Retinal pigment epithelial cell (primary cell): ENCODE results near the gene FAM184B.

Experiments used
- DNase-seq: peaks from one replicate; pipeline ENCODE4 v3.0.0-alpha.2; 2010; ENCODE audit warnings: low read depth
- H3K4me3 ChIP-seq: 2 replicates; pipeline ENCODE4 v1.5.1; 2011; ENCODE audit warnings: mild to moderate bottlenecking, low read length, control low read depth, moderate library complexity
- CTCF ChIP-seq: conservative IDR thresholded peaks from 2 replicates; pipeline ENCODE4 v1.5.1; 2011; ENCODE audit warnings: low read depth, low read length, control low read depth, inconsistent platforms

Gene FAM184B

GRCh38 chr4:17709763-17710068 is 71.7 kb downstream of the FAM184B start:
- no peak overlapping the region for H3K4me3 ChIP-seq
- no peak for DNase-seq
- TF ChIP-seq CTCF, result no peak

- H3K4me3 ChIP-seq, result no peak overlapping the region
- no peak for DNase-seq
- no peak for TF ChIP-seq CTCF
These were observed 72.2 kb downstream of the FAM184B start for GRCh38 chr4:17708992-17709762.

GRCh38 chr4:17707671-17708070 is 73.8 kb downstream of the FAM184B start:
- no peak for DNase-seq
- no peak overlapping the region for H3K4me3 ChIP-seq
- TF ChIP-seq CTCF, result no peak

GRCh38 chr4:17705107-17705506 is 76.3 kb downstream of the FAM184B start:
- DNase-seq, result no peak
- H3K4me3 ChIP-seq, result no peak overlapping the region
- no peak for TF ChIP-seq CTCF

GRCh38 chr4:17704020-17704650 is 77.3 kb downstream of the FAM184B start:
- no peak for TF ChIP-seq CTCF
- no peak for DNase-seq
- H3K4me3 ChIP-seq, result no peak overlapping the region

GRCh38 chr4:17702641-17703040 is 78.8 kb downstream of the FAM184B start:
- TF ChIP-seq CTCF, result no peak
- DNase-seq, result no peak
- no peak overlapping the region for H3K4me3 ChIP-seq

GRCh38 chr4:17701882-17702281 is 79.5 kb downstream of the FAM184B start:
- H3K4me3 ChIP-seq, result no peak overlapping the region
- no peak for TF ChIP-seq CTCF
- DNase-seq, result no peak
